HG03159 (cell line): ENCODE measurements around the gene AGMO.

ENCODE experiments used
- ATAC-seq: cut with Tn5 transposase; IDR thresholded peaks from one replicate; pipeline ENCODE4 v1.9.1; 2021; ENCODE audit warnings: mild to moderate bottlenecking, moderate library complexity; ENCODE audit not compliant: unreplicated experiment

AGMO gene

GRCh38 chr7:15504351-15504750 lies 57.5 kb downstream of the AGMO start:
- ATAC-seq, result no peak

- no peak for ATAC-seq
Measured at GRCh38 chr7:15503603-15504290, 58.1 kb downstream of the AGMO start.

- ATAC-seq, result no peak
Measured at GRCh38 chr7:15498465-15498864, 63.4 kb downstream of the AGMO start.

- no peak for ATAC-seq
Measured at GRCh38 chr7:15495170-15495569, 66.6 kb downstream of the AGMO start.

- ATAC-seq, result no peak
Measured at GRCh38 chr7:15494711-15495110, 67.1 kb downstream of the AGMO start.

GRCh38 chr7:15491361-15491760 lies 70.5 kb downstream of the AGMO start:
- ATAC-seq, result no peak

GRCh38 chr7:15490291-15490690 lies 71.5 kb downstream of the AGMO start:
- no peak for ATAC-seq

GRCh38 chr7:15489861-15490260 lies 72.0 kb downstream of the AGMO start:
- no peak for ATAC-seq

GRCh38 chr7:15489383-15489782 lies 72.4 kb downstream of the AGMO start:
- no peak for ATAC-seq

- no peak for ATAC-seq
Measured at GRCh38 chr7:15488401-15488800, 73.4 kb downstream of the AGMO start.

- no peak for ATAC-seq
Measured at GRCh38 chr7:15487896-15488295, 73.9 kb downstream of the AGMO start.

GRCh38 chr7:15485998-15486397 lies 75.8 kb downstream of the AGMO start:
- no peak for ATAC-seq

- ATAC-seq, result no peak
Measured at GRCh38 chr7:15485431-15485830, 76.4 kb downstream of the AGMO start.

- ATAC-seq, result no peak
Measured at GRCh38 chr7:15481132-15481531, 80.7 kb downstream of the AGMO start.

- no peak for ATAC-seq
Measured at GRCh38 chr7:15478401-15478800, 83.4 kb downstream of the AGMO start.

- ATAC-seq, result no peak
Measured at GRCh38 chr7:15476531-15476918, 85.3 kb downstream of the AGMO start.

GRCh38 chr7:15475808-15476530 lies 85.8 kb downstream of the AGMO start:
- ATAC-seq, result no peak

- ATAC-seq, result no peak
Measured at GRCh38 chr7:15471669-15471950, 90.2 kb downstream of the AGMO start.

- no peak for ATAC-seq
Measured at GRCh38 chr7:15470825-15471668, 90.8 kb downstream of the AGMO start.

- ATAC-seq, result no peak
Measured at GRCh38 chr7:15464667-15465121, 97.1 kb downstream of the AGMO start.

- ATAC-seq, result no peak
Measured at GRCh38 chr7:15463801-15464666, 97.8 kb downstream of the AGMO start.
